Measurements from ENCODE around the gene COA6. TPM values are rescaled to one million over a fixed set of nuclear protein-coding genes. Genes with fewer than 3 reads are reported as not detected.

COA6 gene
- total and polyA plus RNA-seq, 2 experiments from 2014 or later = 67.8 to 82.9 TPM

- Histone ChIP-seq H3K9me3 (ENCODE audit: low read depth) (no peaks in the 10 kb centered on the region), H3K79me2 (peaks cover 7% of the 10 kb centered on the region), H3K4me1 (ENCODE audit: insufficient read depth) (peaks cover 11% of the 10 kb centered on the region), H3K36me3 (replicated peaks; ENCODE audit: insufficient read depth, low read depth) (no peaks in the 10 kb centered on the region), H3K27ac (no peak overlapping the region), H4K20me1 (ENCODE audit: insufficient read depth, poor library complexity, severe bottlenecking) (no peaks in the 10 kb centered on the region), H3K27me3 (peaks cover 4% of the 10 kb centered on the region), H2AFZ (no peak overlapping the region), H3K9me2 (replicated peaks; ENCODE audit: insufficient read depth) (no peaks in the 10 kb centered on the region), H3K4me3 (no peak overlapping the region), H3K4me2 (no peak overlapping the region)
- no peak for DNase-seq (ENCODE audit: low spot score)
- TF ChIP-seq EZH2 (IDR thresholded peaks at IDR 0.05; ENCODE audit: borderline replicate concordance) (no peak), EZH2phosphoT487 (IDR thresholded peaks at IDR 0.05; ENCODE audit: low read depth, severe bottlenecking, unreplicated experiment) (no peak)
- TF ChIP-seq, protein P1, sequence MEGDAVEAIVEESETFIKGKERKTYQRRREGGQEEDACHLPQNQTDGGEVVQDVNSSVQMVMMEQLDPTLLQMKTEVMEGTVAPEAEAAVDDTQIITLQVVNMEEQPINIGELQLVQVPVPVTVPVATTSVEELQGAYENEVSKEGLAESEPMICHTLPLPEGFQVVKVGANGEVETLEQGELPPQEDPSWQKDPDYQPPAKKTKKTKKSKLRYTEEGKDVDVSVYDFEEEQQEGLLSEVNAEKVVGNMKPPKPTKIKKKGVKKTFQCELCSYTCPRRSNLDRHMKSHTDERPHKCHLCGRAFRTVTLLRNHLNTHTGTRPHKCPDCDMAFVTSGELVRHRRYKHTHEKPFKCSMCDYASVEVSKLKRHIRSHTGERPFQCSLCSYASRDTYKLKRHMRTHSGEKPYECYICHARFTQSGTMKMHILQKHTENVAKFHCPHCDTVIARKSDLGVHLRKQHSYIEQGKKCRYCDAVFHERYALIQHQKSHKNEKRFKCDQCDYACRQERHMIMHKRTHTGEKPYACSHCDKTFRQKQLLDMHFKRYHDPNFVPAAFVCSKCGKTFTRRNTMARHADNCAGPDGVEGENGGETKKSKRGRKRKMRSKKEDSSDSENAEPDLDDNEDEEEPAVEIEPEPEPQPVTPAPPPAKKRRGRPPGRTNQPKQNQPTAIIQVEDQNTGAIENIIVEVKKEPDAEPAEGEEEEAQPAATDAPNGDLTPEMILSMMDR (IDR thresholded peaks at IDR 0.05; ENCODE audit: poor library complexity) = no peak
- WGBS (ENCODE audit: low lambda C conversion rate, missing lambda C conversion rate) = 81% methylated on average over 1 of the region's 1 CpG
These were observed 3.5 kb upstream of the COA6 start for GRCh38 chr1:234369784-234370183.

DNA sequence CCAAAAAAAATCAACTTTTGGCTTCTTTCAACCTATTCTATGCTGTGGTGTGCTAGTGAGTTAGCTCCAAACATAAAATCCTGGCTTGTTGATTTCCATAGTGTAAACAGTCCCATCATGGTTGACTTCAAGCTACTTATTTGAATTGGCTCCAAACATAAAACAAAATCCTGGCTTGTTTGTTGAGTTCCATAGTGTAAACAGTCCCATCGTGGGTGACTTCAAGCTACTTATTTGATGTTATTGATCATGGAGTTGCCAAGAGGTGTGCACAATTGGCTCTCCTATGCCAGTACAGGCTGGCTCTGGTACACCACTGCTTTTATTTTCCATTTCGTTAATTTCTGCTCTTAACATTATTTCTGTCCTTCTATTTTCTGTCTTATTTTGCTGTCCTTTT, 1.8 kb upstream of the COA6 start:
- no peaks in the 10 kb centered on the region for H3K36me3 ChIP-seq (replicated peaks; ENCODE audit: insufficient read depth, low read depth)
- H3K9me2 ChIP-seq (replicated peaks; ENCODE audit: insufficient read depth) = no peaks in the 10 kb centered on the region
- H3K79me2 ChIP-seq = peaks cover 19% of the 10 kb centered on the region
- no peak overlapping the region for H3K4me2 ChIP-seq
- H3K27me3 ChIP-seq = peaks cover 4% of the 10 kb centered on the region
- DNase-seq (ENCODE audit: low spot score) = no peak
- H3K4me3 ChIP-seq = no peak overlapping the region
- H4K20me1 ChIP-seq (ENCODE audit: insufficient read depth, poor library complexity, severe bottlenecking) = no peaks in the 10 kb centered on the region
- WGBS (ENCODE audit: low lambda C conversion rate, missing lambda C conversion rate) = 66% methylated on average over 2 of the region's 2 CpGs
- peaks cover 11% of the 10 kb centered on the region for H3K4me1 ChIP-seq (ENCODE audit: insufficient read depth)
- no peak overlapping the region for H3K27ac ChIP-seq
- no peak for TF ChIP-seq EZH2phosphoT487 (IDR thresholded peaks at IDR 0.05; ENCODE audit: low read depth, severe bottlenecking, unreplicated experiment)
- TF ChIP-seq, protein P1 (IDR thresholded peaks at IDR 0.05; ENCODE audit: poor library complexity) = no peak
- TF ChIP-seq EZH2 (IDR thresholded peaks at IDR 0.05; ENCODE audit: borderline replicate concordance) = no peak
- no peak overlapping the region for H2AFZ ChIP-seq
- no peaks in the 10 kb centered on the region for H3K9me3 ChIP-seq (ENCODE audit: low read depth)

- Histone ChIP-seq H2AFZ (peak overlapping the region; percentile 45), H3K9me3 (ENCODE audit: low read depth) (no peaks in the 10 kb centered on the region), H3K79me2 (peaks cover 19% of the 10 kb centered on the region), H3K4me3 (peak overlapping the region; percentile 66), H3K4me1 (ENCODE audit: insufficient read depth) (peaks cover 11% of the 10 kb centered on the region), H3K27me3 (peaks cover 4% of the 10 kb centered on the region), H3K4me2 (peak overlapping the region; percentile 69), H3K27ac (peak overlapping the region; percentile 99), H3K9me2 (replicated peaks; ENCODE audit: insufficient read depth) (no peaks in the 10 kb centered on the region), H4K20me1 (ENCODE audit: insufficient read depth, poor library complexity, severe bottlenecking) (no peaks in the 10 kb centered on the region), H3K36me3 (replicated peaks; ENCODE audit: insufficient read depth, low read depth) (no peaks in the 10 kb centered on the region)
- TF ChIP-seq, protein P1 (IDR thresholded peaks at IDR 0.05; ENCODE audit: poor library complexity) = no peak
- TF ChIP-seq EZH2 (IDR thresholded peaks at IDR 0.05; ENCODE audit: borderline replicate concordance) = no peak
- TF ChIP-seq EZH2phosphoT487 (IDR thresholded peaks at IDR 0.05; ENCODE audit: low read depth, severe bottlenecking, unreplicated experiment) = no peak
- DNase-seq (ENCODE audit: low spot score) = no peak
- WGBS (ENCODE audit: low lambda C conversion rate, missing lambda C conversion rate) = 68% methylated on average over 9 of the region's 9 CpGs
These were observed 1.1 kb upstream of the COA6 start for GRCh38 chr1:234372011-234372757.

Measured in hepatocyte (in vitro differentiated cells).